G401 (cell line): ENCODE results near the gene ANKRD1. TPM values are rescaled to one million over a fixed set of nuclear protein-coding genes. Genes with fewer than 3 reads are reported as not detected.
"Not testable (repeated sequence)": the region's sequence is repeated elsewhere in the genome, so short reads cannot be mapped to it uniquely, and the experiment has no call there.

Experiments used
- DNase-seq: peaks from one replicate; pipeline ENCODE4 v3.0.0-alpha.2; 2015; ENCODE audit warnings: low spot score
- in situ Hi-C: cut with HindIII; loops from 2 replicates; pipeline ENCODE4 v1.10.0; 2016; ENCODE audit warnings: low sequenced_read_pairs, mixed read lengths
- total RNA-seq: library from RNA; depleted of rRNA; stranded (reverse); fragments of >200 nt; shearing (Covaris generic); gene quantifications from 2 replicates; pipeline ENCODE4 v1.2.3, GENCODE V29; 2014

Gene ANKRD1
- total RNA-seq, 1 experiment from 2014 or later, result 2.3 TPM

GRCh38 chr10:90914992-90915765 is 5.7 kb downstream of the ANKRD1 start:
- DNase-seq, result no peak
- in situ Hi-C loops, result no loop called here

GRCh38 chr10:90913774-90914420 is 7.0 kb downstream of the ANKRD1 start:
- no peak for DNase-seq
- in situ Hi-C loops, result no loop called here

DNA sequence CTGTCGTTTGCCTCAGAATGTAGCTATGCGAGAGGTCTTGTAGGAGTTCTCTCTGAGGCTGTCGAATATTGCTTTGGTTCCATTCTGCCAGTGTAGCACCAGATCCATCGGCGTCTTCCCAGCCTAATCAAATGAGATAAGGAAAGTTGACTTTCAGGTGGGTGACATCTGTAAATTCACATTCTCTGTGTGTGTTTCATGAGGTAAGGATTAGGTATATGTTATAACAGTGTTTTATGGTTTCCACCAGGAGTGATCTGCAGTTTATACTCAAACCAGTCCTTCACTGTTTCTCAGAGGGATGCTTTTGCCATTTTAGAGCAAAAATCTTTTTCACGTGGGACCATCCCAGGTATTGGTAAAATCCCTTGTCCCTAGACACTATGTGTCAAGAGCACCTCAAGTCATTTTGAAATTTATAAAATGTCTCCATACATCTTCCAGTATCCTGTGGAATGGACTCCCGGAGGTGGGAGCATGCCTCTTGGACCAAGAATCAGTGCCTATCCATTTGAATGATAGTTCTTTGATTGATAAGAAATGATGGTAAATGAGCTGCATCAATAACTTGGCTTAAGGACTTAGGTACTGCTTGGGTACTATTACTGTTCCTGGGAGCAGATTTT is 7.9 kb downstream of the ANKRD1 start:
- in situ Hi-C loops, result no loop called here
- no peak for DNase-seq

DNA sequence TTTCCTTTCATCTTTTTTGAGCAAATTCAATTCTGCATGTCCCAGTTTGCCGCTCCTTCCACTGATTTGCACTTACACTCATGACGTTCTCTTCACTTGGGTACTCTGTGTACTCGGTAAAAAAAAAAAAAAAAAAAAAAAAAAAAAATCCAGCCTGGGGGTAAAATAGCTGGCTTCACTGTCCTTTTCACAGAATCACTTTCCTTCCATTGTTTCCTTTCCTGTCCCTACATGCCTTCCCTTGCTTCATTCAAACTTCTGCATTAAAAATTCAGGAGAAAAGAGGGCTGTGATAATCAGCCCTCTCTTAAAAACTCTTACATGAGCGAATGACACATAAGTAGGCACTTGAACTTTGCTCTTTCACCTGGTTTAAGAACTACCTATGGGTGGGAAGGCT is 8.7 kb downstream of the ANKRD1 start:
- no peak for DNase-seq
- in situ Hi-C loops, result no loop called here

DNA sequence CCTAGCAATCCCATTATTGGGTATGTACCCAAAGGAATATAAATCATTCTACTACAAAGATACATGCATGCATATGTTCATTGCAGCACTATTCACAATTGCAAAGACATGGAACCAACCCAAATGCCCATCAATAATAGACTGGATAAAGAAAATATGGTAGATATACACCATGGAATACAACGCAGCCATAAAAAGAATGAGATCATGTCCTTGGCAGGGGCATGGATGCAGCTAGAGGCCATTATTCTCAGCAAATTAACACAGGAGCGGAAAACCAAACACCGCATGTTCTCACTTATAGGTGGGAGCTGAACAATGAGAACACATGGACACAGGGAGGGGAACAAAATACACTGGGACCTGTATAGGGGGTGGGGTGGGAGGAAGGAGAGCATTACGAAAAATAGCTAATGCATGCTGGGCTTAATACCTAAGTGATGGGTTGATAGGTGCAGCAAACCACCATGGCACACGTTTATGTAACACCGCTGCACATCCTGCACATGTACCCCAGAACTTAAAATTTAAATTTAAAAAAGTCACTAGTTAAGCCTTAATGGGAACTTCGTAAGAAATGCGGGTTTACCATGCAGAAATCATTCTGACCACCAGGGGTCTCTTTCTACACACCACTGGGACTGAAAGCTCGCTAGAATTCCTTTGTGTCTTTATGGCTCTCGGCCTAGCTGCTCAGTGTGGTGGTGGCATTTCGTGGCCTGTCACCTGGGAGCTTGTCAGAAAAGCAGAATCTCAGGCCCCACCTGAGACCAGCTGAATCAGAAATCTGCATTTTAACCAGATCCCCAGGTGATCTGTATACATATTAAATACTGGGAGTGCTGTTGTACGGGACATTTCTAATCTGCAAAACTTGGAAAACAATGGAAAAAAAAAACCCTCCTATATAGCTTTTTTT is 9.5 kb downstream of the ANKRD1 start:
- peak; percentile 76 for DNase-seq
- in situ Hi-C loops, result no loop called here

DNA sequence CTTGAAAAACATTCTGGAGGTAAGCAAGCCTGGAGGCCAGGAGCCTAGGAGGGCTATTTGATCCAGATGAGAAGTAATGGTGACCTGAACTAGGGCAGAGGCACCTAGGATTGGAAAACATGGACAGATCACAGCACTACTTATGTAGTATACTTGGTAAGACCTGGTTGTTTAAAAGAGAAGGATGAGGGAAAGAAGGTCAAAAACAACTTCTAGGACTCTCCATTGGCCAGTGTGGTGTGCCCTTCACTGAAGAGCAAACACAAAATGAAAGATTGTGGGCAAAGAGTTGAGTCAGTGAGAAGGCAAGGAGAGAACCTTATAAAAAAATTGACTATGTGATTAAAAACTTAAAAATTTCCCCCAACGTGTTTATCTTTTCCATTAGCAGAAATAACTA is 14.3 kb downstream of the ANKRD1 start:
- in situ Hi-C loops, result no loop called here
- DNase-seq, result no peak

DNA sequence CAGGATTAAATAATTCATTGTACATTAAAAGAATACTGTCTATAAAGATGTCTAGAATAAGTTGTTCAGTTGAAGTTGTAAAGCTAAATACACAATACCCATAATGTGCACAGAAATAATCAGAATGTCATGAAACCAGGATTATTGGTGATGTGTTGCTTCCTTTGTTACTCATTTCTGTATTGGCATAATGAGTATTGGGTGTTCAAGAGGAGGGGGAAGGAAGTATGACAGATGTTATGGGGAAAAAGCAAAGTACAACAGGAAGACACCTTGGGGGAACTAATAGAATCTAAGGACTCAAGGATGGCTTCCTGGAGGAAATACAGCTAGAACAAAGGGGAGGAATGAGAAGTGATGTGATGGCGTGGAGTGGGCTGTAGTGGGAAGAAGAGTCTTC is 15.0 kb downstream of the ANKRD1 start:
- DNase-seq, result no peak

GRCh38 chr10:90896916-90897315 is 24.0 kb downstream of the ANKRD1 start:
- in situ Hi-C loops, DNase-seq: not testable (repeated sequence)

More for the DNA sequence above, 15.0 kb downstream of the ANKRD1 start:
- in situ Hi-C loops, result no loop called here

GRCh38 chr10:90893190-90893589 is 27.7 kb downstream of the ANKRD1 start:
- DNase-seq, result no peak
- in situ Hi-C loops, result no loop called here

DNA sequence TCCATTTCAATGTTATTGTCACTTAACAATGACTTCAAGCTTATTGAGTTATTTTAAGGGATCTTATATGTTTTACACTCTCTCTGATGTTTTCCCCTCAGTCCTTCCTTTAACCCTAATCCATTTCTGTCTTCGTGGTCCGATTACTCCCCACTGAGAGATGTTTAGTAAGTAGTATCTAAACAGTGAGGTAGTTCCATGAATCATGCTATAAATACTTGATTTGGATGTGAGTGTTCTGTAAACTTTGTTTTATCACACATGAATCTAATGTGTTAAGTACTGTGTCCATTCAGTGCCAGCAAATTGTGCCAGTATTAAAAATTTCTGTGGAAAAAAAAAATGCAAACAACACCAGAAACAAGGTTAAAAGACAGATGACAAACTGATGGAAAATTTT is 30.5 kb downstream of the ANKRD1 start:
- in situ Hi-C loops, result no loop called here
- DNase-seq, result no peak

DNA sequence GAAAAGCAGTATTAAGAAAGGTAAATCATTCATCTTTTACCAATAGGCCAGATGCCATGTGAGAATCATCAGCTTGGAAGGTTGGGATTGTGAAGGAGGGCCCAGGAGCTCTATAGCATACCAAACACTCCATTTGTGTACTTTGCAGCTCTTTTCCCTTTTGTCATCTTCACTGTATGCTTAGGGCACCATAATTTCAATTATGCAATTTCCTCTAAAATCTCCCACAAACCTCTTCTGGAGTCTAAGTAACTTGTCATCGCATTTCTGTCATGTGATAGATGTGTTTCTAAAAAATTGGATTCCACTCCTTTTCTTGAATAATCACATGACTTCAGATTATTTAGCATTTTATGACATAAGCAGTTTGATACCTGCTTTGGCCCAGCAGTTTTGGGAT is 31.3 kb downstream of the ANKRD1 start:
- DNase-seq, result no peak
- in situ Hi-C loops, result no loop called here

- in situ Hi-C loops, result no loop called here
- no peak for DNase-seq
Measured at GRCh38 chr10:90888387-90888786, 32.5 kb downstream of the ANKRD1 start.

DNA sequence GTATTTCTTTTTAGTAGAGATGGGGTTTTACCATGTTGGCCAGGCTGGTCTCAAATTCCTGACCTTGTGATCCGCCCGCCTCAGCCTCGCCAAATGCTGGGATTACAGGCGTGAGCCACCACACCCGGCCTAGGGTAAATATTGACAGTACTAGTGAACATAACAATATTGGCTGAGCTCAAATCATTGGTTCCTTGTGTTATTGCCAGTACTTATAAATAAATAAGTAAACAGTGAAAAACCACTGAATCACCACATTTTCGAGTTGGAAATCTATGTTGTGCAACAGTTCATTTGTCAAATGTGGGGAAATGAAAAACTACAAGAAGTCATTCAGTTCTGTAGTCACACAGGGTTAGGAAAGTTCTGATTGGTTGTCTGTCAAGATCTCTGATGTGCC is 33.3 kb downstream of the ANKRD1 start:
- DNase-seq, result no peak
- in situ Hi-C loops, result no loop called here

DNA sequence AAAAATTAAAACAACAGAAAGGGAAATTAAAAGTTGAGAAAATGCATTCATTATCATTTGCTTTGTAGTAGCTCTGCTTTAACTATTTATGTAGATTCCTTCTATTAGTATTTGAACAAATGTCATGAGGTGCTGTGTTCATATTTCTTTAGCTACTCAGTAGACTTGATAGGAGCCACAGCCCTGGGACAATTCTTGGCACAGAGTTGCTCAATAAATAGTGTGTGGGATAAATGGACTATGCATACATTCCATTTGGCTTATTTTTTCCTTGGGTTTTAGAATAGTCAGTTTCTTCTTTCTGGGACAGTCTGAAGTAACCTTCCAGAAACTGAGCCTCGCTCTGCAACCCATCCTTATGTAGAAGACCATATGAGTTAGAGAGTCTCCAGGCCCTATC is 35.7 kb downstream of the ANKRD1 start:
- in situ Hi-C loops, result no loop called here
- no peak for DNase-seq

DNA sequence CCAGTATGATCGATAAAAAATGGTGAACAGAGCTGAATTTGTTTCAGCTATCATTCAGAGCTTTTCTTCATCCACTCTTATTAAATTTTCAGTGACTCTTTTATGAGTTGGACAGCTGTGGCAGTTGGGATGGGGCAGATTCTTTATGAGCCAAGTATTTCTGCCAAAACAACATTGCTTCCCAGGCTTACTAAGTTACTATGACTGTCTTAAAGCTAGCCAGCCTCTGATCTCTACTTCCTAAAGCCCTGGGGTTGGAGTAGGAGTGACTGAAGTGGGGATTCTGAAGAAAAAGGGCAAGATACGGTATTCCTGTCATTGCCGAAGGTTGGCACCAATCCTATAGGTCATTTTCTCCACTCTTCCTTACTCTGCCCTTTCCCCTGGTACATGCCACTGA is 36.5 kb downstream of the ANKRD1 start:
- in situ Hi-C loops, result no loop called here

GRCh38 chr10:90880059-90880719 is 40.7 kb downstream of the ANKRD1 start:
- peak; percentile 57 for DNase-seq
- in situ Hi-C loops, result not testable (repeated sequence)

More for the DNA sequence above, 36.5 kb downstream of the ANKRD1 start:
- DNase-seq, result no peak

DNA sequence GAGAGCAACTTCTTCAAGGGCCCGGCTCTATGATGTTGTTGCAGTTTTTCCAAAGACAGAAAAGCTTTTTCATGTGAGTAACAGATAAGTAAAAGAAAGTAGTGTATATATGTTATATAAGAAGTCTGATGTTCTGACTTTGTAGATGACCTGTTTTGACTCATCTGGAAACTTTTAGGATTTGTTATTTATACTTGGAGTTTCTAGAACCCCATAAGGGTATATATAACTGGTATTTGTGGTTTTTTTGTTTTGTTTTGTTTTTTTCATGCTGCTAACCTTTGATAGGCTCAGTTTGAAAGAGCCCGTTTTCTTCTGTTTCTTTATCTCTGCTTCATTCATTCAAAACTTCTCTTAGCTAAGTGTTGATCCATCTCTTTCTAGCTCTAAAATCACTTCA is 41.8 kb downstream of the ANKRD1 start:
- in situ Hi-C loops, result no loop called here
- no peak for DNase-seq

GRCh38 chr10:90872648-90873020 is 48.3 kb downstream of the ANKRD1 start:
- in situ Hi-C loops, result no loop called here
- no peak for DNase-seq
